OCI-LY7 (cell line): ENCODE results near the gene ZNF367. TPM values are rescaled to one million over a fixed set of nuclear protein-coding genes. Genes with fewer than 3 reads are reported as not detected.

Source experiments
- BruUV-seq: library from RNA; stranded (reverse); fragments of 400-500 nt; replicated peaks from 2 replicates; lab custom pipeline; 2021; lab: Mats Ljungman, UMichigan
- CTCF ChIA-PET: fragments of 300-600 bp; sonication (Branson Sonifier 250); formaldehyde crosslinking; loops from one replicate; lab custom pipeline; 2022; ENCODE audit warnings: antibody characterized with exemption; ENCODE audit not compliant: unreplicated experiment; lab: Charles Lee
- POLR2A ChIA-PET: fragments of 300-600 bp; sonication (Branson Sonifier 250); formaldehyde crosslinking; loops from one replicate; lab custom pipeline; 2022; ENCODE audit warnings: antibody characterized with exemption; lab: Charles Lee
- DNase-seq: peaks from one replicate; pipeline ENCODE4 v3.0.0-alpha.2; 2015; ENCODE audit warnings: low spot score
- H2AFZ ChIP-seq: fragments of 200-600 bp; sonication (generic), shearing (Covaris generic); 2 replicates; pipeline ENCODE4 v1.6.1; 2014; ENCODE audit warnings: mild to moderate bottlenecking, antibody characterized with exemption, low read length, moderate library complexity
- H3K27ac ChIP-seq: fragments of 200-600 bp; sonication (generic); 2 replicates; pipeline ENCODE4 v1.5.1; 2014; ENCODE audit warnings: mixed run types, low read depth, mild to moderate bottlenecking, moderate library complexity, low read length, inconsistent platforms; ENCODE audit not compliant: poor library complexity, severe bottlenecking
- H3K36me3 ChIP-seq: fragments of 200-600 bp; sonication (generic); 2 replicates; pipeline ENCODE4 v1.6.1; 2014; ENCODE audit warnings: mild to moderate bottlenecking, antibody characterized with exemption, low read length, moderate library complexity, mixed read lengths; ENCODE audit not compliant: insufficient read depth
- H3K4me1 ChIP-seq: fragments of 200-600 bp; sonication (generic); 2 replicates; pipeline ENCODE4 v1.5.1; 2014; ENCODE audit warnings: mild to moderate bottlenecking, low read length; ENCODE audit not compliant: insufficient read depth, poor library complexity, severe bottlenecking
- H3K4me2 ChIP-seq: fragments of 200-600 bp; sonication (generic); 2 replicates; pipeline ENCODE4 v1.6.1; 2014; ENCODE audit warnings: mild to moderate bottlenecking, low read length
- H3K4me3 ChIP-seq: fragments of 200-600 bp; sonication (generic); 2 replicates; pipeline ENCODE4 v1.5.1; 2014; ENCODE audit warnings: mild to moderate bottlenecking, low read depth, low read length; ENCODE audit not compliant: poor library complexity, severe bottlenecking
- H3K79me2 ChIP-seq: fragments of 200-600 bp; sonication (generic); 2 replicates; pipeline ENCODE4 v1.6.1; 2016; ENCODE audit warnings: low read depth, mild to moderate bottlenecking, low read length, moderate library complexity, mixed read lengths; ENCODE audit not compliant: insufficient read depth
- H3K9me2 ChIP-seq: fragments of 200-600 bp; sonication (generic); 2 replicates; pipeline ENCODE4 v1.6.1; 2016; ENCODE audit warnings: mild to moderate bottlenecking, low read length, mixed read lengths; ENCODE audit not compliant: insufficient read depth
- H3K9me3 ChIP-seq: fragments of 200-600 bp; sonication (generic); 2 replicates; pipeline ENCODE4 v1.6.1; 2014; ENCODE audit warnings: mild to moderate bottlenecking, mixed run types, low read length, mixed read lengths
- H4K20me1 ChIP-seq: fragments of 200-600 bp; sonication (generic); 2 replicates; pipeline ENCODE4 v1.6.1; 2014; ENCODE audit warnings: mild to moderate bottlenecking, antibody characterized with exemption, low read length, moderate library complexity, mixed read lengths; ENCODE audit not compliant: insufficient read depth
- EZH2phosphoT487 ChIP-seq: fragments of 200-600 bp; sonication (generic); IDR thresholded peaks from 2 replicates; pipeline ENCODE4 v1.6.1; 2018; ENCODE audit warnings: low read depth, borderline replicate concordance, mild to moderate bottlenecking, mixed run types, antibody characterized with exemption, low read length, moderate library complexity, mixed read lengths
- intact Hi-C: fragments of 100-400 bp; cut with micrococcal nuclease; formaldehyde crosslinking; loops from one replicate; pipeline ENCODE4 v1.10.0; 2022; ENCODE audit not compliant: unreplicated experiment
- total RNA-seq, 2 experiments: library from RNA; depleted of rRNA in 1 of 2; stranded (reverse); fragments of >200 nt in 1 of 2; shearing (Covaris generic) in 1 of 2; gene quantifications; 2 replicates each; pipeline ENCODE4 v1.2.3, GENCODE V29; 2014 to 2022
- TF ChIP-seq, protein P1 (sequence below): fragments of 200-600 bp; sonication (generic); conservative IDR thresholded peaks from 2 replicates; pipeline ENCODE4 v1.5.1; 2014; ENCODE audit warnings: mild to moderate bottlenecking, antibody characterized with exemption, low read length, moderate library complexity, mixed read lengths

The ZNF367 gene
- total RNA-seq, 2 experiments from 2014 or later: 24.6 to 35.1 TPM

DNA sequence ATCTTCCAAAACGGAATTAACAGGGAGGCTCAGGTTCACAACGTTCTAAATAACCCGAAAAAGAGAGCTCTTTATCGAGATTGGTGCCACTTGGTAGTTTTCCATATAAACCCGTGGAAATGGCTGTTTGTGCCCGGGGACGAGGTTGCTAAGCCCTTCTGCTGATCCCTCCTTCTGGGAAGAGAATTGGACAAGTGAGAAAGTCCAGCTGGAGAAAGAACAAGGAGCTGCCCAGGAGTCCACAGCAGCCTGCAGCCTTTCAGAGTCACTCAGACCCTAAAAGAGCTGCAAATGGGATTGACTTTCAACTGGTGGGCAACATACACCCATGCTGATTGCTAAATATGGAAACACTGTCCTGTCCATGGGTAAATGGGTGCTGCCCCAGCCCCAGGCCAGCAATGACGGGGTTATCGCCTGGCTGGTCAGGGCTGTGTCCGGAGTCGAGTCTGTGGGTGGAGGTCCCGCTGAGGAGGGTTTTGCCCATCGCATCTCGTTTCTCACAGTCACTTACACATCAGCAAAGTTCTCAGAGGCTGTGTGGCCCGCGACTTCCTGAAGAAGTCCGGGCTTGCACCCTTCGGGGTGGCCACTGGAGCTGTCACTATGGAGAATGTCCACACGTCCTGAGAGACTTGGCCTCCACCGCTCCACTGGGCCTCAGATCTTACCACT lies 75.5 kb downstream of the ZNF367 start:
- Histone ChIP-seq H3K27ac (no peak overlapping the region), H3K9me3 (no peaks in the 10 kb centered on the region), H2AFZ (no peak overlapping the region), H3K4me3 (no peak overlapping the region), H3K4me2 (no peak overlapping the region), H3K4me1 (no peaks in the 10 kb centered on the region), H3K79me2 (no peaks in the 10 kb centered on the region), H4K20me1 (no peaks in the 10 kb centered on the region), H3K9me2 (no peaks in the 10 kb centered on the region), H3K36me3 (no peaks in the 10 kb centered on the region)
- ChIA-PET POLR2A (no interaction called here), CTCF (no interaction called here)
- no peak for DNase-seq
- BruUV-seq: no TSS peak
- intact Hi-C loops: no loop called here
- TF ChIP-seq EZH2phosphoT487: no peak
- TF ChIP-seq, protein P1, sequence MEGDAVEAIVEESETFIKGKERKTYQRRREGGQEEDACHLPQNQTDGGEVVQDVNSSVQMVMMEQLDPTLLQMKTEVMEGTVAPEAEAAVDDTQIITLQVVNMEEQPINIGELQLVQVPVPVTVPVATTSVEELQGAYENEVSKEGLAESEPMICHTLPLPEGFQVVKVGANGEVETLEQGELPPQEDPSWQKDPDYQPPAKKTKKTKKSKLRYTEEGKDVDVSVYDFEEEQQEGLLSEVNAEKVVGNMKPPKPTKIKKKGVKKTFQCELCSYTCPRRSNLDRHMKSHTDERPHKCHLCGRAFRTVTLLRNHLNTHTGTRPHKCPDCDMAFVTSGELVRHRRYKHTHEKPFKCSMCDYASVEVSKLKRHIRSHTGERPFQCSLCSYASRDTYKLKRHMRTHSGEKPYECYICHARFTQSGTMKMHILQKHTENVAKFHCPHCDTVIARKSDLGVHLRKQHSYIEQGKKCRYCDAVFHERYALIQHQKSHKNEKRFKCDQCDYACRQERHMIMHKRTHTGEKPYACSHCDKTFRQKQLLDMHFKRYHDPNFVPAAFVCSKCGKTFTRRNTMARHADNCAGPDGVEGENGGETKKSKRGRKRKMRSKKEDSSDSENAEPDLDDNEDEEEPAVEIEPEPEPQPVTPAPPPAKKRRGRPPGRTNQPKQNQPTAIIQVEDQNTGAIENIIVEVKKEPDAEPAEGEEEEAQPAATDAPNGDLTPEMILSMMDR: no peak

DNA sequence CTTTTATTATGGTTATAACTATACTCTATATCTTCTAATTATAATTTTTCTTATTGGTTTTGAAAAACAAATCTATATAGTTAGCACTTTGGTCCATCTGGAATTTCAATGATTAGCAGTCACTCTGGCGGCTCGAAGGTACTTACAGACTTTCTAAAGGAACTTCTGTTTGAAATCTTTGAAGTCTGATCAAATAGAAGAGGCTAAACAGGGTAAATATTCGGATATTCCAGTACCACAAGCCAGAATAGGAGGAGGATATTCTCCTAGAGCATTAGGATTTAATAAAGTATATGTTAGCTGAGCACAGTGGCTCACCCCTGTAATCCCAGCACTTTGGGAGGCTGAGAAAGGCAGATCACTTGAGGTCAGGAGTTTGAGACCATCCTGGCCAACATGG lies 77.5 kb downstream of the ZNF367 start:
- no peak overlapping the region for H2AFZ ChIP-seq
- no peaks in the 10 kb centered on the region for H3K79me2 ChIP-seq
- intact Hi-C loops: no loop called here
- no peaks in the 10 kb centered on the region for H3K9me2 ChIP-seq
- no peak overlapping the region for H3K4me2 ChIP-seq
- no peaks in the 10 kb centered on the region for H3K36me3 ChIP-seq
- DNase-seq: no peak
- POLR2A ChIA-PET: no interaction called here
- no peak overlapping the region for H3K4me3 ChIP-seq
- H3K9me3 ChIP-seq: no peaks in the 10 kb centered on the region
- CTCF ChIA-PET: no interaction called here
- H3K27ac ChIP-seq: no peak overlapping the region
- no peak for TF ChIP-seq EZH2phosphoT487
- TF ChIP-seq, protein P1: no peak
- H4K20me1 ChIP-seq: no peaks in the 10 kb centered on the region
- no TSS peak for BruUV-seq
- no peaks in the 10 kb centered on the region for H3K4me1 ChIP-seq

DNA sequence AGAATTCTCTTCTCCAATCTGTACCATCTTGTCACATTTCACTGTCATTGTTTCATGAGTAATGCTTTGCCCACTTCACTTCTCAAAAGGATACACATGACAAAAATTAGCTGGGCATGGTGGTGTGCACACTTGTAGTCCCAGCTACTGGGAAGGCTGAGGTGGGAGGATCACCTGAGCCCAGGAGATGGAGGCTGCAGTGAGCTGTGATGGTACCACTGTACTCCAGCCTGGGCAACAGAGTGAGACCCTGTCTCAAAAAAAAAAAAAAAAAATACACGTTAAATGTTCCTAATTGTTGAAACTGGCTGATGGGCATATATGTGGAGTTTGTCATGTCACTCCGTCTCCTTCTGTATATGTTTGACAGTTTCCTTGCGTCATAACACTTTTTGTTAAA lies 79.9 kb downstream of the ZNF367 start:
- POLR2A ChIA-PET: interaction anchor here (0.7 kb wide), 1 partner anchor 40 kb away, joined by 3 read pairs; no protein-coding TSS in a partner anchor
- TF ChIP-seq, protein P1: no peak
- TF ChIP-seq EZH2phosphoT487: no peak
- H3K4me2 ChIP-seq: no peak overlapping the region
- no peak overlapping the region for H3K4me3 ChIP-seq
- H2AFZ ChIP-seq: no peak overlapping the region
- no peaks in the 10 kb centered on the region for H4K20me1 ChIP-seq
- no peaks in the 10 kb centered on the region for H3K9me2 ChIP-seq
- no peaks in the 10 kb centered on the region for H3K4me1 ChIP-seq
- intact Hi-C loops: no loop called here
- no peaks in the 10 kb centered on the region for H3K9me3 ChIP-seq
- CTCF ChIA-PET: no interaction called here
- no peak overlapping the region for H3K27ac ChIP-seq
- no peak for DNase-seq
- H3K36me3 ChIP-seq: no peaks in the 10 kb centered on the region
- no TSS peak for BruUV-seq
- H3K79me2 ChIP-seq: no peaks in the 10 kb centered on the region
